Astrocyte (in vitro differentiated cells and primary cell): Measurements from ENCODE around the gene SLC38A4. TPM values are rescaled to one million over a fixed set of nuclear protein-coding genes. Genes with fewer than 3 reads are reported as not detected.

ENCODE experiments used
- DNase-seq: peaks from one replicate; pipeline ENCODE4 v3.0.0-alpha.2; 2010; ENCODE audit warnings: low read depth
- FAIRE-seq: peaks from 2 replicates; lab custom pipeline; 2011; peaks lifted over from hg19 to GRCh38; lab: Jason Lieb, UNC
- H2AFZ ChIP-seq: 2 replicates; pipeline ENCODE4 v1.6.0; 2012; ENCODE audit warnings: low read depth, low read length, inconsistent platforms
- H3K27ac ChIP-seq: 2 replicates; pipeline ENCODE4 v1.5.1; 2011; ENCODE audit warnings: low read depth, low read length, inconsistent platforms
- H3K27me3 ChIP-seq: 2 replicates; pipeline ENCODE4 v1.6.0; 2011; ENCODE audit warnings: low read length, inconsistent platforms; ENCODE audit not compliant: insufficient read depth
- H3K36me3 ChIP-seq: 2 replicates; pipeline ENCODE4 v1.5.1; 2011; ENCODE audit warnings: low read length, inconsistent platforms; ENCODE audit not compliant: insufficient read depth
- H3K4me1 ChIP-seq: 2 replicates; pipeline ENCODE4 v1.5.1; 2011; ENCODE audit warnings: low read length, inconsistent platforms; ENCODE audit not compliant: insufficient read depth
- H3K4me2 ChIP-seq: 2 replicates; pipeline ENCODE4 v1.6.0; 2012; ENCODE audit warnings: low read length, inconsistent platforms
- H3K4me3 ChIP-seq: 2 replicates; pipeline ENCODE4 v1.5.1; 2011; ENCODE audit warnings: low read depth, mild to moderate bottlenecking, low read length, inconsistent platforms; ENCODE audit not compliant: insufficient read depth
- H3K79me2 ChIP-seq: 2 replicates; pipeline ENCODE4 v1.6.0; 2012; ENCODE audit warnings: mild to moderate bottlenecking, low read length, inconsistent platforms; ENCODE audit not compliant: insufficient read depth
- H3K9ac ChIP-seq: 2 replicates; pipeline ENCODE4 v1.6.0; 2012; ENCODE audit warnings: mild to moderate bottlenecking, low read length, inconsistent platforms
- H3K9me3 ChIP-seq: 2 replicates; pipeline ENCODE4 v1.5.1; 2012; ENCODE audit warnings: low read depth, mild to moderate bottlenecking, low read length, inconsistent platforms; ENCODE audit not compliant: insufficient read depth
- H4K20me1 ChIP-seq: 2 replicates; pipeline ENCODE4 v1.6.0; 2012; ENCODE audit warnings: low read length, inconsistent platforms; ENCODE audit not compliant: insufficient read depth
- H3K27ac Mint-ChIP-seq: one replicate; pipeline ENCODE4 v1.8.0; 2021; ENCODE audit warnings: mild to moderate bottlenecking, mixed read lengths; ENCODE audit not compliant: unreplicated experiment
- H3K27me3 Mint-ChIP-seq: one replicate; pipeline ENCODE4 v1.8.0; 2021; ENCODE audit warnings: low read depth, mixed read lengths; ENCODE audit not compliant: unreplicated experiment
- H3K36me3 Mint-ChIP-seq: one replicate; pipeline ENCODE4 v1.8.0; 2021; ENCODE audit warnings: low read depth, mixed read lengths; ENCODE audit not compliant: unreplicated experiment
- H3K4me1 Mint-ChIP-seq: one replicate; pipeline ENCODE4 v1.8.0; 2021; ENCODE audit warnings: low read depth, mixed read lengths; ENCODE audit not compliant: unreplicated experiment
- H3K4me3 Mint-ChIP-seq: one replicate; pipeline ENCODE4 v1.8.0; 2021; ENCODE audit warnings: mild to moderate bottlenecking, moderate library complexity, mixed read lengths; ENCODE audit not compliant: unreplicated experiment
- H3K9me3 Mint-ChIP-seq: one replicate; pipeline ENCODE4 v1.8.0; 2021; ENCODE audit warnings: mild to moderate bottlenecking, mixed read lengths; ENCODE audit not compliant: unreplicated experiment
- EZH2 ChIP-seq: IDR thresholded peaks from 2 replicates; pipeline ENCODE4 v1.6.1; 2012; ENCODE audit warnings: mild to moderate bottlenecking, low read length, inconsistent platforms; ENCODE audit not compliant: insufficient read depth
- total RNA-seq: library from RNA; stranded (reverse); gene quantifications from 2 replicates; pipeline ENCODE4 v1.2.1, GENCODE V29; 2021
- TF ChIP-seq, protein P1 (sequence below): IDR thresholded peaks from 2 replicates; pipeline ENCODE4 v1.5.1; 2011; ENCODE audit warnings: low read depth, mild to moderate bottlenecking, inconsistent platforms, low read length, moderate library complexity; ENCODE audit not compliant: insufficient read depth

Gene SLC38A4
- total RNA-seq, 1 donor from 2014 or later: 1.6 TPM

DNA sequence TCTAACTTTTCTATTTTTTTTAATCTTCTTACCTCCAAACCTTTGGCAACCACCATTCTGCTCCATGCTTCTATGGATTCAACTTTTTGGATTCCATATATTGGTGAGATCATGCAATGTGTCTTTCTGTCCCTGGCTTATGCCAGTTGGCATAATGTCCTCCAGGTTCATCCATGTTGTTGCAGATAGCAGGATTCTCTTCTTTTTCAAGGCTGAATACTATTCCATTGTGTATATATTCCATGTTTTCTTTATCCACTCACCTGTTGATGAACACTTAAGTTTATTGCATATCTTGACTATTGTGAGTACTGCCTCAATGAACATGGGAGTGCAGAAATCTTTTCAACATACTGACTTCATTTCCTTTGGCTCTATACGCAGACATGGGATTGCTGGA is 21.2 kb upstream of the SLC38A4 start:
- Histone ChIP-seq H3K4me2 (no peak overlapping the region), H4K20me1 (no peaks in the 10 kb centered on the region), H3K4me1 (no peaks in the 10 kb centered on the region), H3K36me3 (no peaks in the 10 kb centered on the region), H3K9ac (no peak overlapping the region), H3K79me2 (no peaks in the 10 kb centered on the region), H3K27ac (no peak overlapping the region), H3K27me3 (no peaks in the 10 kb centered on the region), H3K9me3 (peaks cover 2% of the 10 kb centered on the region), H2AFZ (no peak overlapping the region), H3K4me3 (no peak overlapping the region)
- no peak overlapping the region for H3K4me3 Mint-ChIP-seq
- no peaks in the 10 kb centered on the region for H3K36me3 Mint-ChIP-seq
- no peak overlapping the region for H3K27ac Mint-ChIP-seq
- TF ChIP-seq EZH2: no peak
- TF ChIP-seq, protein P1, sequence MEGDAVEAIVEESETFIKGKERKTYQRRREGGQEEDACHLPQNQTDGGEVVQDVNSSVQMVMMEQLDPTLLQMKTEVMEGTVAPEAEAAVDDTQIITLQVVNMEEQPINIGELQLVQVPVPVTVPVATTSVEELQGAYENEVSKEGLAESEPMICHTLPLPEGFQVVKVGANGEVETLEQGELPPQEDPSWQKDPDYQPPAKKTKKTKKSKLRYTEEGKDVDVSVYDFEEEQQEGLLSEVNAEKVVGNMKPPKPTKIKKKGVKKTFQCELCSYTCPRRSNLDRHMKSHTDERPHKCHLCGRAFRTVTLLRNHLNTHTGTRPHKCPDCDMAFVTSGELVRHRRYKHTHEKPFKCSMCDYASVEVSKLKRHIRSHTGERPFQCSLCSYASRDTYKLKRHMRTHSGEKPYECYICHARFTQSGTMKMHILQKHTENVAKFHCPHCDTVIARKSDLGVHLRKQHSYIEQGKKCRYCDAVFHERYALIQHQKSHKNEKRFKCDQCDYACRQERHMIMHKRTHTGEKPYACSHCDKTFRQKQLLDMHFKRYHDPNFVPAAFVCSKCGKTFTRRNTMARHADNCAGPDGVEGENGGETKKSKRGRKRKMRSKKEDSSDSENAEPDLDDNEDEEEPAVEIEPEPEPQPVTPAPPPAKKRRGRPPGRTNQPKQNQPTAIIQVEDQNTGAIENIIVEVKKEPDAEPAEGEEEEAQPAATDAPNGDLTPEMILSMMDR: no peak
- FAIRE-seq: no peak
- H3K4me1 Mint-ChIP-seq: no peaks in the 10 kb centered on the region
- DNase-seq: no peak
- H3K9me3 Mint-ChIP-seq: peaks cover 20% of the 10 kb centered on the region
- peaks cover 7% of the 10 kb centered on the region for H3K27me3 Mint-ChIP-seq

DNA sequence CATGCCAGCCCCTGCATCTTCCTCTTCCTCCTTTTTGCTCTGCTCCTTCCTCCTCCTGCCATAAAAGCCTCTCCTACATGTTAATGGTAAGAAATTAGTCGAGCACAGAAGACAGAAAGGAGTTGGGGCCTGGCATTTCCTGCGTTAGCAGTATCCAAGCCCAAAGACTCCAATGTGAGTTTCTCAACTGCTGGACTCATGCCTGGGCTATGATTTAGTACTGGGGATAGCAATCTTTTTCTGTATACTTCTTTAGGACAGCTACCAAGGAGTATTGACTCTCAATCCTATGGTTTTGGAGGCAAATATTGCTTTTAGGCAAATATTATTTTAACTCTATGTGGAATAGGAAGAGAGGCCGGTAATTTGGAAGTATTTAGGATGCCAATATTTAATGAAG is 18.0 kb upstream of the SLC38A4 start:
- Histone ChIP-seq H4K20me1 (no peaks in the 10 kb centered on the region), H3K36me3 (no peaks in the 10 kb centered on the region), H3K9me3 (peaks cover 2% of the 10 kb centered on the region), H3K79me2 (no peaks in the 10 kb centered on the region), H3K27ac (no peak overlapping the region), H3K9ac (no peak overlapping the region), H3K4me1 (no peaks in the 10 kb centered on the region), H3K27me3 (no peaks in the 10 kb centered on the region), H3K4me2 (no peak overlapping the region), H2AFZ (no peak overlapping the region), H3K4me3 (no peak overlapping the region)
- H3K9me3 Mint-ChIP-seq: peaks cover 12% of the 10 kb centered on the region
- H3K27ac Mint-ChIP-seq: no peak overlapping the region
- no peaks in the 10 kb centered on the region for H3K4me1 Mint-ChIP-seq
- H3K27me3 Mint-ChIP-seq: peaks cover 5% of the 10 kb centered on the region
- no peak for DNase-seq
- FAIRE-seq: no peak
- TF ChIP-seq EZH2: no peak
- TF ChIP-seq, protein P1: no peak
- no peaks in the 10 kb centered on the region for H3K36me3 Mint-ChIP-seq
- no peak overlapping the region for H3K4me3 Mint-ChIP-seq

DNA sequence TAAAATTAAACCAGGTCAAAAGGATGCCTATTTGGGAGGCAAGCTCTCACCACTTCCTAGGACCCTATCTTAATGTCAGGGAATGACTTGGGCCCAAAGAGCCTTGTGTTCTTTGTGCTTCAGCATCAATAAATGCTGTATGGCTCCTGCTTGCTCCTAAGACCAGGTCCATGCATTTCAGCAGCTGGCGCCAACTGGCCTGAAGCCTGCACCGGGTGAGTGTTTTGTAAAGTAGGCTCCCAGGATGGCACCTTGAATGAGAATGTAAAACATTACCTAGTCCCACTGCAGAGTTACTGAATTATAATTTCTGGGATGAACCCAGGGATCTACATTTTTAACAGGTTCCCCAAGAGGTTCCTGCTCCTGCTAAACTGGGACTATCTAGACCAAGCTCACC is 16.1 kb upstream of the SLC38A4 start:
- H3K9me3 Mint-ChIP-seq: peaks cover 6% of the 10 kb centered on the region
- H3K4me1 ChIP-seq: no peaks in the 10 kb centered on the region
- no peaks in the 10 kb centered on the region for H3K36me3 Mint-ChIP-seq
- no peaks in the 10 kb centered on the region for H3K4me1 Mint-ChIP-seq
- FAIRE-seq: no peak
- H4K20me1 ChIP-seq: no peaks in the 10 kb centered on the region
- no peaks in the 10 kb centered on the region for H3K27me3 ChIP-seq
- no peak overlapping the region for H3K4me2 ChIP-seq
- H3K27ac Mint-ChIP-seq: no peak overlapping the region
- no peaks in the 10 kb centered on the region for H3K36me3 ChIP-seq
- no peak overlapping the region for H3K27ac ChIP-seq
- TF ChIP-seq EZH2: no peak
- TF ChIP-seq, protein P1: no peak
- no peak overlapping the region for H3K4me3 ChIP-seq
- H3K4me3 Mint-ChIP-seq: no peak overlapping the region
- H3K9me3 ChIP-seq: peaks cover 1% of the 10 kb centered on the region
- H3K9ac ChIP-seq: no peak overlapping the region
- no peak for DNase-seq
- H3K79me2 ChIP-seq: no peaks in the 10 kb centered on the region
- peaks cover 5% of the 10 kb centered on the region for H3K27me3 Mint-ChIP-seq
- no peak overlapping the region for H2AFZ ChIP-seq
